Thyroid gland (tissue), 4 donors: ENCODE measurements around the gene ZNF367.

Source experiments
- POLR2A ChIP-seq, 2 donors: fragments of 450-650 bp; IDR thresholded peaks; one replicate each; pipeline ENCODE4 v1.6.1; 2017; ENCODE audit warnings: antibody characterized with exemption in 2 of 2, mild to moderate bottlenecking in 2 of 2, moderate library complexity in 1 of 2
- TF ChIP-seq, protein P1 (sequence below), 6 experiments: fragments of 200-600 bp in 3 of 6; fragments of 450-650 bp in 3 of 6; sonication (generic) in 3 of 6; IDR thresholded peaks; one replicate each; pipeline ENCODE4 v1.5.1; 2016 to 2019; ENCODE audit warnings: antibody characterized with exemption in 6 of 6, mild to moderate bottlenecking in 2 of 6, inconsistent platforms in 1 of 6, moderate library complexity in 1 of 6

DNA sequence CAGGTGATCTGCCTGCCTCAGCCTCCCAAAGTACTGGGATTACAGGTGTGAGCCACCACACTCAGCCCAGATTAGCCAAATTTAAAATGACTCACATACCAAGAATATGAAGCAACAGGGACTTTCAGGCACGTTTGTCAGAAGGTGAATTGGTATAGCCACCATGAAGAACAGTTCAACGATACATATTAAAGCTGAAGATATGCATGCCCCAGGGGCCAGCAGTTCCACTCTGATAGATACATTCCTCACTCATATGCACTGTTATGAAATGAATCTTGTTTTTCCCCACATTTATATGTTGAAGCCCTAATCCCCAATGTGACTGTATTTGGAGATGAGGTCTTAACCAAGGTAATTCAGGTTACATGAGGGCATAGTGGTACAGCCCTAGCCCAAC is 57.2 kb downstream of the ZNF367 start:
- TF ChIP-seq, protein P1, sequence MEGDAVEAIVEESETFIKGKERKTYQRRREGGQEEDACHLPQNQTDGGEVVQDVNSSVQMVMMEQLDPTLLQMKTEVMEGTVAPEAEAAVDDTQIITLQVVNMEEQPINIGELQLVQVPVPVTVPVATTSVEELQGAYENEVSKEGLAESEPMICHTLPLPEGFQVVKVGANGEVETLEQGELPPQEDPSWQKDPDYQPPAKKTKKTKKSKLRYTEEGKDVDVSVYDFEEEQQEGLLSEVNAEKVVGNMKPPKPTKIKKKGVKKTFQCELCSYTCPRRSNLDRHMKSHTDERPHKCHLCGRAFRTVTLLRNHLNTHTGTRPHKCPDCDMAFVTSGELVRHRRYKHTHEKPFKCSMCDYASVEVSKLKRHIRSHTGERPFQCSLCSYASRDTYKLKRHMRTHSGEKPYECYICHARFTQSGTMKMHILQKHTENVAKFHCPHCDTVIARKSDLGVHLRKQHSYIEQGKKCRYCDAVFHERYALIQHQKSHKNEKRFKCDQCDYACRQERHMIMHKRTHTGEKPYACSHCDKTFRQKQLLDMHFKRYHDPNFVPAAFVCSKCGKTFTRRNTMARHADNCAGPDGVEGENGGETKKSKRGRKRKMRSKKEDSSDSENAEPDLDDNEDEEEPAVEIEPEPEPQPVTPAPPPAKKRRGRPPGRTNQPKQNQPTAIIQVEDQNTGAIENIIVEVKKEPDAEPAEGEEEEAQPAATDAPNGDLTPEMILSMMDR (IDR thresholded peaks at IDR 0.05): no peak
- TF ChIP-seq POLR2A (IDR thresholded peaks at IDR 0.05): no peak
